H9 (cell line): ENCODE data around the gene FAM174C. TPM values are rescaled to one million over a fixed set of nuclear protein-coding genes. Genes with fewer than 3 reads are reported as not detected.

Experiments
- DNase-seq: peaks from one replicate; pipeline ENCODE4 v3.0.0-alpha.2; 2017
- H2AFZ ChIP-seq: one replicate; pipeline ENCODE4 v1.6.1; 2013; ENCODE audit warnings: mild to moderate bottlenecking, low read length, control low read depth, moderate library complexity
- H2AK5ac ChIP-seq: 2 replicates; pipeline ENCODE4 v1.6.1; 2013; ENCODE audit warnings: low read length, control low read depth, mixed read lengths; ENCODE audit not compliant: insufficient read length
- H2BK120ac ChIP-seq: one replicate; pipeline ENCODE4 v1.6.1; 2013; ENCODE audit warnings: low read depth, mild to moderate bottlenecking, low read length, control low read depth, inconsistent platforms; ENCODE audit not compliant: poor library complexity, severe bottlenecking
- H2BK12ac ChIP-seq: 2 replicates; pipeline ENCODE4 v1.6.1; 2013; ENCODE audit warnings: low read length, control low read depth, mixed read lengths, low read depth; ENCODE audit not compliant: insufficient read length
- H2BK15ac ChIP-seq: 2 replicates; pipeline ENCODE4 v1.6.1; 2013; ENCODE audit warnings: low read depth, low read length, control low read depth
- H2BK20ac ChIP-seq: one replicate; pipeline ENCODE4 v1.6.1; 2013; ENCODE audit warnings: low read depth, mild to moderate bottlenecking, low read length, control low read depth, inconsistent platforms; ENCODE audit not compliant: poor library complexity, severe bottlenecking
- H2BK5ac ChIP-seq: 2 replicates; pipeline ENCODE4 v1.6.1; 2013; ENCODE audit warnings: low read length, control low read depth, mixed read lengths; ENCODE audit not compliant: insufficient read length
- H3K14ac ChIP-seq: 2 replicates; pipeline ENCODE4 v1.6.1; 2013; ENCODE audit warnings: low read length, control low read depth; ENCODE audit not compliant: insufficient read depth
- H3K18ac ChIP-seq: 2 replicates; pipeline ENCODE4 v1.6.1; 2013; ENCODE audit warnings: low read depth, mild to moderate bottlenecking, mixed read lengths, low read length, control low read depth; ENCODE audit not compliant: insufficient read length
- H3K23ac ChIP-seq: 2 replicates; pipeline ENCODE4 v1.6.1; 2013; ENCODE audit warnings: low read length, control low read depth, mixed read lengths, low read depth; ENCODE audit not compliant: insufficient read length
- H3K23me2 ChIP-seq: 2 replicates; pipeline ENCODE4 v1.6.1; 2013; ENCODE audit warnings: low read depth, mild to moderate bottlenecking, mixed read lengths, low read length, control low read depth; ENCODE audit not compliant: insufficient read length, poor library complexity, severe bottlenecking
- H3K27ac ChIP-seq: 2 replicates; pipeline ENCODE4 v1.5.1; 2013; ENCODE audit warnings: low read length, control low read depth, mixed read lengths, low read depth; ENCODE audit not compliant: insufficient read length
- H3K27me3 ChIP-seq: 2 replicates; pipeline ENCODE4 v1.6.1; 2013; ENCODE audit warnings: low read length, control low read depth, inconsistent platforms; ENCODE audit not compliant: insufficient read depth
- H3K4ac ChIP-seq: 2 replicates; pipeline ENCODE4 v1.6.1; 2013; ENCODE audit warnings: low read depth, mild to moderate bottlenecking, control low read depth, inconsistent platforms, low read length, moderate library complexity
- H3K4me1 ChIP-seq: 2 replicates; pipeline ENCODE4 v1.6.1; 2013; ENCODE audit warnings: low read length, control low read depth, inconsistent platforms; ENCODE audit not compliant: insufficient read depth
- H3K4me2 ChIP-seq: 2 replicates; pipeline ENCODE4 v1.6.1; 2013; ENCODE audit warnings: low read length, control low read depth, mixed read lengths; ENCODE audit not compliant: insufficient read length, insufficient read depth
- H3K56ac ChIP-seq: 2 replicates; pipeline ENCODE4 v1.6.1; 2013; ENCODE audit warnings: low read depth, mild to moderate bottlenecking, mixed read lengths, low read length, control low read depth; ENCODE audit not compliant: insufficient read length
- H3K79me1 ChIP-seq: 2 replicates; pipeline ENCODE4 v1.6.1; 2013; ENCODE audit warnings: low read depth, mild to moderate bottlenecking, moderate library complexity, low read length, control low read depth, inconsistent platforms; ENCODE audit not compliant: insufficient read depth, poor library complexity, severe bottlenecking
- H3K79me2 ChIP-seq: 2 replicates; pipeline ENCODE4 v1.6.1; 2013; ENCODE audit warnings: low read length, control low read depth, inconsistent platforms; ENCODE audit not compliant: insufficient read depth
- H3K9ac ChIP-seq: 2 replicates; pipeline ENCODE4 v1.6.1; 2013; ENCODE audit warnings: low read length, control low read depth, mixed read lengths; ENCODE audit not compliant: insufficient read length; ENCODE audit errors: extremely low read depth
- H3K9me3 ChIP-seq: one replicate; pipeline ENCODE4 v1.6.1; 2013; ENCODE audit warnings: low read depth, low read length, inconsistent platforms; ENCODE audit not compliant: control insufficient read depth
- H3T11ph ChIP-seq: one replicate; pipeline ENCODE4 v1.6.1; 2013; ENCODE audit warnings: mild to moderate bottlenecking, low read length, control low read depth, inconsistent platforms
- H4K20me1 ChIP-seq: one replicate; pipeline ENCODE4 v1.6.1; 2013; ENCODE audit not compliant: control insufficient read depth, insufficient read length, insufficient read depth
- H4K5ac ChIP-seq: 2 replicates; pipeline ENCODE4 v1.6.1; 2013; ENCODE audit warnings: low read depth, mild to moderate bottlenecking, mixed read lengths, low read length, control low read depth; ENCODE audit not compliant: insufficient read length
- H4K8ac ChIP-seq: replicated peaks from 2 replicates; pipeline ENCODE4 v1.6.1; 2013; ENCODE audit warnings: low read length, control low read depth, mixed read lengths, low read depth; ENCODE audit not compliant: insufficient read length
- H4K91ac ChIP-seq: 2 replicates; pipeline ENCODE4 v1.6.1; 2013; ENCODE audit warnings: low read depth, mild to moderate bottlenecking, moderate library complexity, mixed read lengths, low read length, control low read depth; ENCODE audit not compliant: insufficient read length
- H3K27ac Mint-ChIP-seq, 3 experiments: 2 replicates in 2 of 3; 3 replicates in 1 of 3; pipeline ENCODE4 v1.8.0; 2020 to 2021; ENCODE audit warnings: mixed read lengths in 3 of 3, mild to moderate bottlenecking in 1 of 3, moderate library complexity in 1 of 3
- H3K27me3 Mint-ChIP-seq: 2 replicates; pipeline ENCODE4 v1.8.0; 2021; ENCODE audit warnings: low read depth, mild to moderate bottlenecking, moderate library complexity, mixed read lengths
- H3K36me3 Mint-ChIP-seq, 3 experiments: 2 replicates in 2 of 3; 3 replicates in 1 of 3; pipeline ENCODE4 v1.8.0; 2020 to 2021; ENCODE audit warnings: low read depth in 3 of 3, mixed read lengths in 3 of 3; ENCODE audit not compliant: insufficient read depth in 1 of 3
- H3K4me1 Mint-ChIP-seq, 2 experiments: 2 replicates each; pipeline ENCODE4 v1.8.0; 2020; ENCODE audit warnings: mixed read lengths in 2 of 2
- H3K4me3 Mint-ChIP-seq, 2 experiments: 2 replicates in 1 of 2; 3 replicates in 1 of 2; pipeline ENCODE4 v1.8.0; 2020 to 2021; ENCODE audit warnings: mild to moderate bottlenecking in 2 of 2, mixed read lengths in 2 of 2, moderate library complexity in 1 of 2
- H3K9me3 Mint-ChIP-seq, 2 experiments: 2 replicates in 1 of 2; 3 replicates in 1 of 2; pipeline ENCODE4 v1.8.0; 2020; ENCODE audit warnings: mild to moderate bottlenecking in 2 of 2, mixed read lengths in 2 of 2, moderate library complexity in 1 of 2
- WGBS: extraction: QIAGEN DNeasy Blood & Tissue Kit; methylation state at CpG from one replicate; pipeline ENCODE4 v1.1.7; 2013; ENCODE audit warnings: missing lambda C conversion rate, low lambda C conversion rate, mixed read lengths; ENCODE audit not compliant: insufficient read length; ENCODE audit errors: extremely low coverage; 5-methylcytosine and 5-hydroxymethylcytosine counted together
- total RNA-seq: library from RNA; stranded (reverse); gene quantifications from 2 replicates; pipeline ENCODE4 v1.2.1, GENCODE V29; 2021
- TF ChIP-seq, protein P1 (sequence below): fragments of 200-600 bp; sonication (generic); conservative IDR thresholded peaks from 3 replicates; pipeline ENCODE4 v1.8.0; 2021; ENCODE audit warnings: antibody characterized with exemption, mild to moderate bottlenecking

FAM174C gene
- total RNA-seq, 1 experiment from 2014 or later = 63.0 TPM

DNA sequence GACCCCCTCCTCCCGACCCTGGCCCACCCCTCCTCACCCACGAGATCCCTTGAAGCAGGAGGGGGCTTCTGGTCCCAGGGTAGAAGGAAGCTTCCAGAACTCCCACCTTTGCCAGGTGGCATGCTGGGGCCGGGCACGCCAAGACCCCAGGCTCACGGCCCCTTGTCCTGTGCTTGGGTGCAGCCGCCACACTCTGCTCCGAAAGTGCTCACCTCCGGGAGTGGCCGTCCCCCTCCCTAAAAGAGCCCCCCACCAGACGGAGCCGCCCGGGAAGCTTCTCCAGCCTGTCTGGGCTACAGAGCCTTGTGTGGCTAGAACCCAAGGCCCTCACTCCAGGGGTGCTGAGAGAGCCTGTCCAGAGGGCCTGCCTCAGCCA, 8.6 kb downstream of the FAM174C start:
- H3K4me1 Mint-ChIP-seq = peaks cover 10 to 24% of the 10 kb centered on the region in 2 experiments
- Histone ChIP-seq H4K8ac (no peak overlapping the region), H2BK20ac (no peak overlapping the region), H3K27me3 (no peaks in the 10 kb centered on the region), H3K27ac (no peak overlapping the region), H2AK5ac (no peak overlapping the region), H3K14ac (no peak overlapping the region), H3K9ac (no peak overlapping the region), H3K18ac (no peak overlapping the region), H2BK12ac (no peak overlapping the region), H3K4ac (no peak overlapping the region), H3T11ph (no peak overlapping the region), H3K79me1 (no peaks in the 10 kb centered on the region), H4K5ac (no peak overlapping the region), H3K56ac (no peak overlapping the region), H2AFZ (no peak overlapping the region), H3K4me1 (no peaks in the 10 kb centered on the region), H2BK120ac (no peak overlapping the region), H4K91ac (no peak overlapping the region), H3K9me3 (no peaks in the 10 kb centered on the region), H3K4me2 (no peak overlapping the region), H3K79me2 (peaks cover under 1% of the 10 kb centered on the region; the same call in 1 of the 2 replicates), H3K23me2 (peaks cover 4% of the 10 kb centered on the region), H2BK15ac (no peak overlapping the region), H2BK5ac (no peak overlapping the region), H4K20me1 (no peaks in the 10 kb centered on the region), H3K23ac (no peak overlapping the region)
- H3K27ac Mint-ChIP-seq = no peak overlapping the region
- TF ChIP-seq, protein P1, sequence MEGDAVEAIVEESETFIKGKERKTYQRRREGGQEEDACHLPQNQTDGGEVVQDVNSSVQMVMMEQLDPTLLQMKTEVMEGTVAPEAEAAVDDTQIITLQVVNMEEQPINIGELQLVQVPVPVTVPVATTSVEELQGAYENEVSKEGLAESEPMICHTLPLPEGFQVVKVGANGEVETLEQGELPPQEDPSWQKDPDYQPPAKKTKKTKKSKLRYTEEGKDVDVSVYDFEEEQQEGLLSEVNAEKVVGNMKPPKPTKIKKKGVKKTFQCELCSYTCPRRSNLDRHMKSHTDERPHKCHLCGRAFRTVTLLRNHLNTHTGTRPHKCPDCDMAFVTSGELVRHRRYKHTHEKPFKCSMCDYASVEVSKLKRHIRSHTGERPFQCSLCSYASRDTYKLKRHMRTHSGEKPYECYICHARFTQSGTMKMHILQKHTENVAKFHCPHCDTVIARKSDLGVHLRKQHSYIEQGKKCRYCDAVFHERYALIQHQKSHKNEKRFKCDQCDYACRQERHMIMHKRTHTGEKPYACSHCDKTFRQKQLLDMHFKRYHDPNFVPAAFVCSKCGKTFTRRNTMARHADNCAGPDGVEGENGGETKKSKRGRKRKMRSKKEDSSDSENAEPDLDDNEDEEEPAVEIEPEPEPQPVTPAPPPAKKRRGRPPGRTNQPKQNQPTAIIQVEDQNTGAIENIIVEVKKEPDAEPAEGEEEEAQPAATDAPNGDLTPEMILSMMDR = no peak
- no CpG with 5 or more reads among the region's 12 CpGs for WGBS
- no peaks in the 10 kb centered on the region for H3K9me3 Mint-ChIP-seq
- peaks cover 15% of the 10 kb centered on the region for H3K27me3 Mint-ChIP-seq
- peak overlapping the region in 1 of 2 experiments; percentile 71; a peak in 2 of 5 replicates for H3K4me3 Mint-ChIP-seq
- DNase-seq = no peak
- H3K36me3 Mint-ChIP-seq = peaks cover 0 to 16% (median 5%) of the 10 kb centered on the region in 3 experiments; a peak in 4 of 7 replicates
